ENCODE results near the gene HLA-DPA1.

The HLA-DPA1 gene

GRCh38 chr6:33061987-33062386, 11.5 kb downstream of the HLA-DPA1 start:
- no peak for DNase-seq

GRCh38 chr6:33057222-33058150, 16.0 kb downstream of the HLA-DPA1 start:
- DNase-seq: no peak

DNA sequence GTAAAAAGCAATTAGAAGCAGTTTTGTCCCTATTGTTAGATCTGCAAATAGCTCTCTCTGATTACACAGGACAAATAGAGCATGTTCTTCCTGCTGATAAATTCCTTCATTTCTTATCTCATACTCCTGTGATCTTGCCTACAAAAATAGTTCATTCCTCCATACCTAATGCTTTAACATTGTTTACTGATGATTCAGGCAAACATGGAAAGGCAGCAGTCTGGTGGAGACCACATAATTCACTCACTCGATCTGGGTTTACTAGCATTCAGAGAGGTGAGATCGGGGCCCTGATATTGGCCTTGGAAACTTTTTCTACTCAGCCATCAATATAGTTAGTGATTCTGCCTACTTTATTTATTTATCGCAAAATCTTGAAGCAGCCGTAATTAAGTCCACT, 20.2 kb downstream of the HLA-DPA1 start:
- no peak for DNase-seq

- no peak for DNase-seq
These were observed 20.8 kb downstream of the HLA-DPA1 start for GRCh38 chr6:33052627-33053026.

DNA sequence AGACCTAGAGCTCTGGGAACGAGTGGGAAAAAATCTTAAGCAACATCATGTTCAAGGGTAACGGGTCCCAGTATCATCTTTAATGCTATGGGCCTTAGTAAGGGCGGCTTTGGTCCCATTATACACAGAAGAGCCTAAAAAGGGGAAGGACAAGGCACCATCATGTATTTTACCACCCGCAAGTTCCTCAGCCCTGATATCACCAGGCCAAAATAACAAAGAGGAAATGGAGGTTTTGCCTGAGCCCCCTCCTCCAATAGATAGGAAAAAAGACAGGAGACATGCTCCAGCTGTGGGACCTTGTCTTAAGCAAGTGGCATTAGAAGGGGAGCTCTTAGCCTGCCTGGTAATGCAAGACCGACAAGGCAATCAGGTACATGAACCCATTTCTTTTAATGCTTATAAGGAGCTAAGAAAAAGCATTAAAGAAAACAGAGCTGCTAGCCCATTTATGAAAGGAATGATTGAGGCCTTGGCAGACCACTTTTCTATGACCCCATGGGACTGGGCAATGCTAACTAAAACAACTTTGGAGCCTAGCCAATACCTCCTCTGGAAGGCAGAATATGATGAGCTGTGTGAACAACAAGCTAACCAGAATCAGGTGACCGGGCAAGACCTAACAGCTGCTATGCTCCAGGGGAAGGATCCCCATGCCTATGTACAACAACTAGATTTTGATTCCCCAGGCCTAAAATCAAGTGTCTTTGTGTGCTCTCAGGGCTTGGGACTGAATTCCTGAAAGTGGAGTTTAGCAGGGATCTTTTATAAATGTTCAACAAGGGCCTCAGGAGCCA, 23.2 kb downstream of the HLA-DPA1 start:
- DNase-seq: no peak

DNA sequence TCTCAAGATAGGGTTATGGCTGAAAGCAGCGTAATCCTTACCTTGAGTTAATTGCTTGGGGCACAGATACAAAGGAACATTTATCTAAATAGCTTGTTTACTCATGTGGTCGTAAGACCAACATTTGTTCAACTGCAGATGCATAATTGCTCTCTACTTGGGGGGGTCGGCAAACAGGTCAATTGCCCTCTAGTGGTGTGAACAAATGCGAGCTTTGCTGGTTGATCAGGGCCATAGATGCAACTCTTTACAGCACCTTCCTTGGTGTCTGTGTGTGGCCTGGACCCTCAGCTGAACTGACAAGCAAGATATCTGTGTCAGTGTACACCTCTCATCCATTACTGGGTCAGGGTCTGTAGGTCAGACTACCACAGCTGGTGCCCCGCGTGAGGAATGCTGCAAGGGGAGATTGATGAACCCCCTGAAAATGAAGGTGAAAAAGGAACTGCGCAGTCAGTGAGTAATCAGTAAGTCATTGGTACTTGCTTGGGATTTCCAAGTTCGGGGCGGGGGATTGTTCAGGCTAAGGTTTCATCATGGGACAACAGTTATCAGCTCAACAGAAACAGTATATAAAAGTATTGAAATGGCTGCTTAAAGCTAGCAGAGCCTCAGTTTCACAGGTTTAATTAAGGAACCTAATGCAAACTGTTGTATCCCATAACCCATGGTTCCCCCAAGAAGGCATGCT, 24.0 kb downstream of the HLA-DPA1 start:
- no peak for DNase-seq

- DNase-seq: no peak
These were observed 33.3 kb downstream of the HLA-DPA1 start for GRCh38 chr6:33040157-33040556.

DNA sequence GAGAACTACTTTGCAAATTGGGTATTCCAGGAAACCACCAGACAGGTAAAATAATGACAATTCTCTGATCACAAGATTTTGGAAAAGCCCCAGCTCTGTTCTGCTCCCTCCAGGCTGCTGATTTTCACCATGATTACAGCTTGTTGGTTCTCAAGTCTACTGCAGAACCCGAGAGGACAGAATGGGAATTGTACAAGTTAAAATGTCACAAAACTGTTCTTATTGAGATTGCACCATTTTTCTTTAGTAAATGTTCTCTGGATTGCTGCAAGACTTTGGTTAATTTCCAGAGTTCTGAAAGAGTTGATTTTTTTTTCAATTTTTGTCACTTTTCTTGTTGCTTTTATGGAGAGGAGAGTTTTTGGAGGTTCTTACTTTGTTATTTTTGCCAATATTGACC, 36.9 kb downstream of the HLA-DPA1 start:
- DNase-seq: no peak

GRCh38 chr6:33034554-33034953, 38.9 kb downstream of the HLA-DPA1 start:
- no peak for DNase-seq

- DNase-seq: no peak
These were observed 43.2 kb downstream of the HLA-DPA1 start for GRCh38 chr6:33030245-33030644.

DNA sequence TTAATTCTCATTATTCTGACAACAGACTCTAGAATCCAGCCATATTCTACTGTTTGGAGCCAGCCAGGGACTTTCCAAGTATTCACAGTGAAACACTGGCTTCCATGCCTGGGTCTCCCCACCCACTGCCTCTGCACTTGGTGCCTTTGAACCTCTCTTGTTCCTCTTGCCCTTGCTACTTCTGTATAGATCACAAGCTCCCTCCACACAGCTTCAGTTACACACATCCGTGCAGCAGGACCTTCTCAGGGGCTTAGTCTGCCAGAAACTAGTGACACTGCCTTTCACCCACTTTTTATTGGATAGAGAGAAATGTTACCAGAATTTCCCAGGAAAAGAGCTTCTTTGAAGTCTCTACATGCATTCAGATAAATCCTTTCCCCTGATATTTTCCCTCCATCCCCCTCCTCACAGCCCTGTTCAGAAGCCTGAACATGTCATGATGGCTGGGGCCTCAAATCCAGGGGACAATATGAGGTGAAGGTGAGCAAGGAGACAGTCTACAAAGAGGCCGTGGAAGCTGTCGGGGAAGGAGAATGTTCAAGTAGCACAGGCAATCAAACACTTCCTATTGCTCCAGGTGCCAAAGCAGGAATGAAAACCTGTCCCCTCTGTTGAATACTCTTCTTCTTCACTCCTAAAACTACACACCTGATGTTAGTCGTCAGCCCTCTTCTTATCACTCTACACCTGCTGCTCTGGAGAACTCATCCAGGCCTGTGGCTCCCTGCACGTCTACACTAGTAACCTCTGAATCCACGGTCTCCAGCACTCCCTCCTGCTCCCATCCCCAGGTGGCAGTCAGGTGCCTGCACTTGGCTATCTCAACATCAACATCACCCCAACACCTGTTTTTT, 43.9 kb downstream of the HLA-DPA1 start:
- DNase-seq: no peak

- DNase-seq: no peak
These were observed 45.1 kb downstream of the HLA-DPA1 start for GRCh38 chr6:33028220-33028849.

DNA sequence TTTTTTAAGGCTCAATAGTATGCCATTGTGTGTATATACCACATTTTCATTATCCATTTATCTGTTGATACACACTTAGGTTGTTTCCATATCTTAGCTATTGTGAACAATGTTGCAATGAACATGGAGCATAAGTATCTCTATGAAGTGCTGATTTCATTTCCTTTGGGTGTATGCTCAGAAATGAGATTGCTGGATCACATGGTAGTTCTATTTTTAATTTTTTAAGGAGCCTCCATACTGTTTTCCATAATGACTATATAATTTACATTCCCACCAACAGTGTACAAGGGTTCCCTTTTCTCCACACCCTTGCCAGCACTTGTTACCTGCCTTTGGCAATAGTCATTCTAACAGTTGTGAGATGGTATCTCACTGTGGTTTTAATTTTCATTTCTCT, 48.9 kb downstream of the HLA-DPA1 start:
- no peak for DNase-seq

- no peak for DNase-seq
These were observed 49.9 kb downstream of the HLA-DPA1 start for GRCh38 chr6:33023536-33023935.

DNA sequence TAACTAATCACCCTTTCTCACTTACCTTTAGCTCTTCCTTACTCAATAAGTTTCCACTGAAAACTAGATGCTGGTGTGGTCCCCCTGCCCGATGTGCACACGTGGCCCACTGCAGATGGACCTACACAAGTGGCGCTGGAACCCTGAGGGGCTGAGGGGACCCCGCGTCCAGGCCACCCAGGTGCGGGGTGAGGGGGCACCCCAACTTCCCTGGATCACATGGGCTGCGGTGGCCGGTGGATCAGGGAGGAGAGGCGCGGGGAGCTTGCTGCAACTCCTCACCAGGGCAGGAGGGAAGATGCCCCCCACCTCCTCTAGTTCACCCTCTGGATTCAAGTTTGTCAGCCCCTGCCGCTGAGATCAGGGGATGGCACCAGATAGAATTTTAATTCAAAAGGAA, 51.5 kb downstream of the HLA-DPA1 start:
- no peak for DNase-seq

DNA sequence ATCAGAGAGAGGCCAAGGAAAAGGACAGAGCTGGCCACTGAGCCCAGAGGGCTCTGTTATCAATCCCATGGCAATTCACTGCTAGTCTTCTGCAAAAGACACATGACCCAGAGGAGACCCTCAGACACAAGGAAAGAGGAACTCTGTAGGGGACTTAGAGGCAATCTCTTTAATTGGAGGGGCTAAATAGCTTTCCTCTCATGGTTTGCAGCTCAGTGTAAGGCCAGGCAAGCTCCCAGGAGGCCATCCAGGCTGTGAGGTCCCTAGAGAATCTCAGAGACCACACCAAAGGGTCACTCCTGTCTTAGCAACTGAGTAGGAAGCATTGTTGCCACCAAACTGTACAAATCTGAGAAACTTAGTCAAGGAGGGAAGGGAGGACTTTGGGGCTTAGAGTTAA, 54.1 kb downstream of the HLA-DPA1 start:
- DNase-seq: no peak

- DNase-seq: peak; percentile 16
These were observed 54.5 kb downstream of the HLA-DPA1 start for GRCh38 chr6:33018904-33019303.

- no peak for DNase-seq
These were observed 55.0 kb downstream of the HLA-DPA1 start for GRCh38 chr6:33018418-33018817.

- DNase-seq: no peak
These were observed 55.6 kb downstream of the HLA-DPA1 start for GRCh38 chr6:33017694-33018353.

- DNase-seq: no peak
These were observed 56.4 kb downstream of the HLA-DPA1 start for GRCh38 chr6:33017018-33017417.

GRCh38 chr6:33015798-33016197, 57.7 kb downstream of the HLA-DPA1 start:
- no peak for DNase-seq
